ENCODE results near the gene NDUFA1.
"Not testable (repeated sequence)": the region's sequence is repeated elsewhere in the genome, so short reads cannot be mapped to it uniquely, and the experiment has no call there.

NDUFA1 gene

DNA sequence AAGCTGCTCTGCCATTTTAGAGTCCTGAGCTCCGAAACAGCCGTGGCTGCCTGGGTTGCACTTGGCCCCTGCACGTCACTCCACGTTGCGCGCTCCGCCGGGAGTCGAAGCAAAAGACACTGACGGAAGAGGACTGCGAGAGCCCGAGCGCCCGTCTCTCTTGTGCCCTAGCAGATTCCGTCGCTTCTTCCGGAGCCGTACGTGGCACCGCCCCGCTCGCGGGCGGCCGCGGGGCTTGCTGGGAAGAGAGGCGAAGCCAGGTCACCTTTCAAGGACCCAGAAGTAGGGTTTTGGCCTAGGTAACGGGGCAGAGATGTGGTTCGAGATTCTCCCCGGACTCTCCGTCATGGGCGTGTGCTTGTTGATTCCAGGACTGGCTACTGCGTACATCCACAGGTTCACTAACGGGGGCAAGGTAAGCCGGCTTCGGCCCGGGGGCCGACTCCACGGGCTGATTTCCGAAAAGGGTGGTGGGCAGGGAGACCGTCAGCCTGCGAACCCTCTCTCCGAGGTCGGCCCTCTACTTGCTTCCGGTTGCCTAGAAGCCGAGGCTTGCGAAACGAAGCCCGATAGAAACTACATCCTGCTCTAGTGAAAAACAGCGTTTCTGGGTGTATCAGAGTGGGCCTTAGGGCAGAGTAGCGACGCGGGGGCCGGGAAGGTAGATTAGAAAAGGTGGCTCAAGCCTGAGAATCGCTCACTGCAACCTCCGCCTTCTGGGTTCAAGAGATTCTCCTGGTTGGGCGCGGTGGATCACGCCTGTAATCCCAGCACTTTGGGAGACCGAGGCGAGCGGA lies at the start of gene NDUFA1, which contains the start of gene RNF113A:
Gene NDUFA1, plus strand, starts transcription at position 234 of the 797 bp plus-strand sequence. Its CDS starts 80 bp downstream, at position 314.
Gene RNF113A, minus strand, starts transcription at position 135 of the 797 bp plus-strand sequence. Its CDS starts 120 bp downstream, at position 15.
- DNase-seq, result peak; percentile 93

DNA sequence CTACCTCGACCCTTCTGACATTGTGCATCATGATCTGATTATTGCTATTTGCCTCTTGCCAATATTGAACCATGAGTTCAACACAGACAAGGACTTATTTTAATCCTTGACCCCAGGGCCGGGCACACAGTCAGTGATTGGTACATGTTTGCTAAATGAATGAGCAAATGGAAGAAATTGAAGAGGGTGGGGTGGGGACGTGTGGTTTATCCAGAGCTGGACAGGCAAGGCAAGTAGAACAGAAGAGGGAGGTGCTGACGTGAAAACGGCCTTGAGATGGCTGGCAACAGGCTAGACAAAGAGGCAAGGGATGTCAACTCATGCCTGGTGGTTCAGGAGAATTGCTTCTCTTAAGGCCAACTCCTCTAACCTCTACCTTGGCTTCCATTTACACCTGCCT lies 47.4 kb upstream of the NDUFA1 start:
- not testable (repeated sequence) for DNase-seq

- DNase-seq, result no peak
These were observed 45.2 kb upstream of the NDUFA1 start for GRCh38 chrX:119826399-119826959.

DNA sequence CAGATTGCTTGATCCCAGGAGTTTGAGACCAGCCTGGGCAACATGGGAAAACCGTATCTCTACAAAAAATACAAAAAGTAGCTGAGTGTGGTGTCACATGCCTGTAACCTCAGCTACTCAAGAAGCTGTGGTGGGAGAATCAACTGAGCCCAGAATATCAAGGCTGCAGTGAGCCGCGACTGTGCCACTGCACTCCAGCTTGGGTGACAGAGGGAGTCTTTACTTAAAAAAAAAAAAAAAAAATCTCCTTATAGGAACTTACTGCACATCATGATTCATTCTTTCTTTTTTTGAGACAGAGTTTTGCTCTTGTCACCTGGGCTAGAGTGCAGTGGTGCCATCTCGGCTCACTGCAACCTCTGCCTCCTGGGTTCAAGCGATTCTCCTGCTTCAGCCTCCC lies 43.2 kb upstream of the NDUFA1 start:
- DNase-seq, result no peak

DNA sequence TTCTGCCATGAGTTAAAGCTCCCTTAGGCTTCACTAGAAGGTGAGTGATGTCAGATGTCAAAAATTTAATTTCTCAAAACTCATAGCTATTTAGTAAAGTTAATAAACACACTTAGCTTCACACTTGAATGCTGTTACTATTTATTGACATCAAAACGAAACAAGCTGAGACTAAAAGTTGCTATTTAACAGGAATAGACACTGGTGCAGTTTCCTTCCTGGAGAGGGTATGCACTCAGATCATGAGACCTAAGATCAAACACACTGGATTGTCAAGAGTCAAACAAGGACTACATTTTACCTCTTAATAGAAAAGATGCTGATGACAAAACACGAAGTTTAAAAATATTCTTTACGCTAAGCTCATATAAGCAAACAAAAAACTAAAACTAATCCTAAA lies 37.7 kb upstream of the NDUFA1 start:
- DNase-seq, result no peak

GRCh38 chrX:119852382-119853353 lies 19.0 kb upstream of the NDUFA1 start, which contains the start of gene UPF3B:
UPF3B (minus strand) TSS chrX:119852963; CDS start chrX:119852928, 35 bp downstream.
- DNase-seq, result peak; percentile 99

DNA sequence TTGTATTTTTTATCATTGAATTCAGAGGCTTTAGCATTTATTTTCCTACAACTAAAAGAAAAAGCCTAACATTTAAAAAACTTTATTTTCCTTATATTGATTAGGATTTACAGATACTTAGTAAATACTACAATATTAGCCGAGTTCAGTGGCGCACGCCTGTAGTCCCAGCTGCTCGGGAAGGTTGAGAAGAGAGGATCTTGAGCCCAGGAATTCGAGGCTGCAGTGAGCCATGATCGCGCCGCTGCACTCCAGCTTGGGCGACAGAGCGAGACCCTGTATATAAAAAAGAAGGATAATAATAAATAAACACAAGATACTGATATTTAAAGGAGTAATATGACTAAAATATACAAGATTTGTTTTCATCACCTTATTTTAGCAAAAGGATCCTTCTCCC lies 18.2 kb upstream of the NDUFA1 start:
- peak; percentile 46 for DNase-seq

GRCh38 chrX:119870626-119871131 lies 953 bp upstream of the NDUFA1 start:
- DNase-seq, result peak; percentile 51

DNA sequence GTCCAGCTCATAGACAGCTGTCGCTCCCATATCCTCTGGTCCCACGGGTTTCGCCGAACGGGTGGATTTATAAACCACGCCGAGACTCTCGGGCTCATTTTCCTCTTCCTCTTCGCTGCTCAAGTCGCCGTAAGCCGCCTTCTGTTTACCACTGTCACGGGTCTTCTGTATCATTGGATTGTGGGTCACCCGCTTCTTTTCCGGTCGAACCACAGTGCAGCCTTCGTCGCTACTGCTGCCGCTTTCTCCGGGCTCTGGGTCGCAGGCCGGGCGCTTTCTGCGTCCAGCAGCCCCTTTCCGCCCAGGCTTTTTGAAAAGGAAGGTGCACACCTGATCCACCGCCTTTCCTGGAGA lies 410 bp upstream of the NDUFA1 start:
- DNase-seq, result no peak

DNA sequence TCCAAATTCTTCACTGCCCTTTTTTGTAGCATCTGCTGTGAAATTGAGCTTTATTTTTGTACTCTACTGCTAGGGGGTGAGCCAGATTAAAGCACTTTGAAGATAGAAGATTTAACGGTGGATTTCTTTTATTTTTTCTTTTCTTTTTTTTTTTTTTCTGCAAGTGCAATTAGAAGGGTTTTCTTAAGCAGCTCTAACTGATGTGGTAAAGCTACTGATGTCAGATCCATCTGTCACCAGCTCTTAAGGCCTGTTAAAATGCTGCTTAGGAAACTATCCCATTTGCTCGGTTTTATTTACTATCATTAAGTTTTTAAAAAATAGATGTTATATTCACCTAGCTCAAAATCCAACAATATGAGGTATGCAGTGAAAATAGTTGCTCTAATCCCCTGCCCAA lies 7.1 kb downstream of the NDUFA1 start:
- DNase-seq, result no peak

- DNase-seq, result no peak
These were observed 8.4 kb downstream of the NDUFA1 start for GRCh38 chrX:119880076-119880475.

GRCh38 chrX:119880552-119881437 lies 9.2 kb downstream of the NDUFA1 start:
- DNase-seq, result peak; percentile 51

DNA sequence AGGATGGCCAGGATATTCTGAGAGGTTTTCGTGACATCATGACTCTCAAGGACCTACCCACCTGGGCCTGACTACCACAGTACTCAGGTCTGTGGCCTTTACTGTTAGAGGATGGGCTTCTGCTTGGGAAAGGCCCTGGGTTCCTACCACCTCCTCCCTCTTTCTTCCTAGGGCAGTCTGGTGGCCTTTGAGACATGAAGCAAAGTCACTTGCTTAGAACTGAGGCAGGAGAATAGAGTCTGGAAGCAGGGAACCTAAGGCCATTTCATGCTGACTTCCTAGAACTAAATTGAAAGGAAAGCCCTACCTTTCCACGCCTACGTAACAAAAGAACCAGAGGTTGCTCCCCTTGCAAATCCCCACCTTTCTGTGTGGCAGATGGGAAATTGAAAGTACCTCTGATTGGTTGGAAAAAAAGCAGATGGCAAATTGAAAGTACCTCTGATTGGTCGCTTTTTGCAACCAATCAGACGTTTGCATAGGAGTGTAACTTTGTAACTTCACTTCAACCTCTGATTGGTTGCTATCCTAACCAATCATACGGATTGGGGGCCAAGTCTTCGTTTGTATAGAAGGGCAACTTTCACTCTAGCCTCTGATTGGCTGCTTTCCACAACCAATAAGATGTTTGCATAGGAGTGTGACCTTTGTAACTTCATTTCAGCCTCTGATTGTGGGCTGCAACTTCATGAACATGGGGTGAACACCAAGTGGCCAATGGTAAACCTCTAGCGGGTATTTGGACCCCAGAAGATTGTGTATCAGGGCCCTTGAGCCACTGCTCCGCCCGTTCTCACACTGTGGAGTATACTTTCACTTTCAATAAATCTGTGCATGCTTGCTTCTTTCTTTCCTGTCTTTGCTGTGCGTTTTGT lies 14.2 kb downstream of the NDUFA1 start:
- DNase-seq, result no peak

DNA sequence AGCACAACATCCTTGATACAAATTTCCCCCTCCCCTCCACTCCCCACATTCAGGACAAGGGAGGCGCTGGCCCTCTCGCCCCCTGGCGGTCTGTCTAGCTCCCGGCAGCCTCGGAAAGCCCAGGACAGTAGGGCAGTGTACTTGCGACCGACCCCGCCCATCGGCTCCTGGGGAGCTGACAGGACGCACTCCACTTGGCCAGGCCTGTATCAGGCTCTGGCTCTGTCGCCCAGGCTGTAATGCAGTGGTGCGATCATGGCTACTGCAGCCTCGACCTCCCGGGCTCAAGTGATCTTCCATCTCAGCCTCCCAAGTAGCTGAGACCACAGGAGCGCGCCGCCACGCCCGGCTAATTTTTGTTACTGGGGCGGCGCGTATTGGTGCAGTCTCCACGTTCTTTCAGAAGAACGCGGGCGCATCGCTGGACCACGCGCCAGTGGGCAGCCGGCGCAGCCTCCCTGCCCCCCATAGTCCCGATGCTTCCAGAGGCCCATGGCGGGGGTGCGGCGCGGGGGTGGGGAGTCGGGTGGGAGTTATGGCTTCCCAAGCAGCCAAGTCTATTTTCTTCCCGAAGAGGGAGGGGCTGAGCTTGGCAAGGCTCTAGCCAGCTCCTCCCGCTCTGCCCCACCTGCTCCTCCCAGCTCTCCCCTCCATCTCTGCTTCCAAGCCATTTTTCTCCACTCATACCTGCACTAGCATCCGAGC lies 16.2 kb downstream of the NDUFA1 start:
- DNase-seq, result peak; percentile 87

DNA sequence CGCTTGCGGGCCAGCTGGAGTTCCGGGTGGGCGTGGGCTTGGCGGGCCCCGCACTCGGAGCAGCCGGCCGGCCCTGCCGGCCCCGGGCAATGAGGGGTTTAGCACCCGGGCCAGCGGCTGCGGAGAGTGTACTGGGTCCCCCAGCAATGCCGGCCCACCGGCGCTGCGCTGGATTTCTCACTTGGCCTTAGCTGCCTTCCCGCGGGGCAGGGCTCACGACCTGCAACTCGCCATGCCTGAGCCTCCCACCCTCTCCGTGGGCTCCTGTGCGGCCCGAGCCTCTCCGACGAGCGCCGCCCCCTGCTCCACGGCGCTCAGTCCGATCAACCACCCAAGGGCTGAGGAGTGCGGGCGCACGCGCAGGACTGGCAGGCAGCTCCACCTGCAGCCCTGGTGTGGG lies 19.0 kb downstream of the NDUFA1 start:
- DNase-seq, result not testable (repeated sequence)

DNA sequence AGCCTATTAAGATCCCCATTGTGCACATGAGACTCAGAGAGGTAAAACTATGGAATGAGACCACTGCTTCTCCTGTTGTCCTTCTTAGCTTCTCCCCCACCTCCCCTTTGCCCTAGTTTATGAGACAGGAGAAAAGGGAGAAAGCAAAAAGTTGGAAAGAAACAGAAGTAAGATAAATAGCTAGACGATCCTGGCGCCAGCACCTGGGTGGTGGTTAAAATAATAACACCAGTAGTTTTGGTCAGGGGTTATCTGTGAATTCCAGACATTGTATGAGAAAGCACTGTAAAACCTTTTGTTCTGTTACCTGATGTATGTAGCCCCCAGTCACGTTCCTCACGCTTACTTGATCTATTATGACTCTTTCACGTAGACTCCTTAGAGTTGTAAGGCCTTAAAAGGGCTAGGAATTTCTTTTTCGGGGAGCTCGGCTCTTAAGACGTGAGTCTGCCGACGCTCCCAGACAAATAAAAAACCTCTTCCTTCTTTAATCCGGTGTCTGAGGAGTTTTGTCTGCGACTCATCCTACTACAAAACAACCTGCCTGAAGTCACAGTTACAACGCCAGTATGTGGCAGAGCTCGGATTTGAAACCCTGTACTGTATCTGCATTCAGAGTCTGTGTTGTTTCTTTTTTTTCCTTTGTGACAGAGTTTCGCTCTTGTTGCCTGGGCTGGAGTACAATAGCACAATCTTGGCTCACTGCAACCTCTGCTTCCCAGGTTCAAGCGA lies 20.5 kb downstream of the NDUFA1 start:
- not testable (repeated sequence) for DNase-seq

DNA sequence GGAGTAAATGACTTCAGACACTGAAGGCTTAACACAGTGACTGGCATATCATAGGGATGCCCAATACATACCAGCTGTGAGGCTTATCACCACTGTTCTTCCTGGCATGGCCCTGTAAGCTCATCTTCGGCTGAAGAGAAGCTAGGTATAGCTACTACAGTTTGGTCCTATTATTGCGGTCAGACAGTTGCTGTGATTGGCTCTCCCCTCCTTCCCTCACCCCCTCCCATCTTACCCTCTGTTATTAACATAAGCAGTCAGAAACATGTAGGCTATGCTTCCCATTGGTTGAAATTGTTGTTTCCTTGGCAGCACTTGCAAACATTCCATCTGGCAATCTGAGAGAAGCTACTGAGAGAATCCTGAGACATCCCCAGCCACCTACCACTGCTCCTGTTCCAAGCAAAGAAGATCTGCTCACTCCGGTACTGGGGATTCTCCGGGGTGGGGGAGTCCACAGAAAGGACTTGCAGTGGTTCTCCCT lies 24.3 kb downstream of the NDUFA1 start, which contains the start of gene AKAP14:
Gene AKAP14, plus strand, starts transcription at position 51 of the 484 bp plus-strand sequence. CDS start 7,331 bp downstream, outside the sequence.
- peak; percentile 90 for DNase-seq

GRCh38 chrX:119899125-119899524 lies 27.5 kb downstream of the NDUFA1 start:
- DNase-seq, result no peak

DNA sequence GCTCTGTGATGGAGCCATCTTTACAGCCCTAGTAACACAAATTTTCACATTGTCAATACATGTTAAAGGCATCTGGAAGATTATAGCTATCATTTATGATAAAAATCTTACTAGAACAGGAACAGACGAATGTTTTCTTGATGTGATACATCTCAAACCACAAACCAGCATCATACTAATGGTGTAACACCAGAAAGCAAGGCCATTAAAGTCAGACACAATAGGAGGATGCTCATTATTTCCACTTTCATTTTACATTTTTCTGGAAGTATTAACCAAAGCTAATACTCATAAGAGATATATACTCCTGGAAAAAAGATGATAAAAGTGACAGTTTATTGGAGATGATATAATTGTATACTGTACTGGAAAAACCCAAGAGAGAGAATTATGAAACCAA lies 29.3 kb downstream of the NDUFA1 start:
- DNase-seq, result no peak

All from NCI-H2227 treated with DMSO at 0.1 percent for 48 hours (cell line).